ENCODE measurements around the gene GIGYF2. TPM values are rescaled to one million over a fixed set of nuclear protein-coding genes. Genes with fewer than 3 reads are reported as not detected.

GIGYF2 gene
- total and polyA plus RNA-seq, 2 of the 4 experiments (the other 2 are of a cell fraction), result 14.7 to 66.0 TPM

- ChIA-PET POLR2A (ENCODE audit: unreplicated experiment) (no interaction called here), CTCF (no interaction called here)
- Histone ChIP-seq H3K4me1 (ENCODE audit: control insufficient read depth, insufficient read depth, low read length) (peaks cover 1% of the 10 kb centered on the region; the same call in 1 of the 2 replicates), H3K4ac (ENCODE audit: low read depth, low read length) (no peak overlapping the region), H3K27me3 (ENCODE audit: control insufficient read depth, insufficient read depth, low read length) (peaks cover 4% of the 10 kb centered on the region; the same call in 1 of the 2 replicates), H3K14ac (replicated peaks; ENCODE audit: low read depth, low read length) (no peak overlapping the region), H2AK5ac (ENCODE audit: low read depth, low read length) (no peak overlapping the region), H2AFZ (replicated peaks; ENCODE audit: low read length, poor library complexity) (peak overlapping the region; percentile 74), H3K4me3 (ENCODE audit: insufficient read depth, low read depth, low read length) (no peak overlapping the region), H3K18ac (ENCODE audit: low read depth, low read length) (no peak overlapping the region), H3K9me3 (ENCODE audit: control insufficient read depth, insufficient read depth, low read length) (no peaks in the 10 kb centered on the region), H2BK15ac (ENCODE audit: low read depth, low read length) (no peak overlapping the region), H4K91ac (ENCODE audit: insufficient read depth, low read depth, low read length) (no peak overlapping the region), H3K9ac (ENCODE audit: low read depth, low read length) (no peak overlapping the region), H3K23ac (ENCODE audit: low read depth, low read length) (no peak overlapping the region), H3K27ac (ENCODE audit: insufficient read depth, low read length) (no peak overlapping the region), H4K5ac (ENCODE audit: low read depth, low read length) (no peak overlapping the region), H2BK20ac (ENCODE audit: low read depth, low read length) (no peak overlapping the region), H2BK120ac (ENCODE audit: low read depth, low read length) (no peak overlapping the region), H3K4me2 (ENCODE audit: low read depth, low read length) (no peak overlapping the region), H3K79me1 (ENCODE audit: low read depth in 1 of 2, low read length in 2 of 2) (no peaks in the 10 kb centered on the region), H3K56ac (ENCODE audit: extremely low read depth, insufficient read depth, low read length) (no peak overlapping the region), H2BK5ac (ENCODE audit: low read depth, low read length, poor library complexity, severe bottlenecking) (no peak overlapping the region), H2AK9ac (replicated peaks; ENCODE audit: low read depth, low read length, poor library complexity) (no peak overlapping the region), H4K20me1 (ENCODE audit: insufficient read depth, low read length) (no peaks in the 10 kb centered on the region), H4K8ac (ENCODE audit: low read depth in 2 of 2, low read length in 2 of 2) (no peak overlapping the region), H3K36me3 (ENCODE audit: control insufficient read depth, insufficient read depth, low read length) (no peaks in the 10 kb centered on the region), H3K9me1 (ENCODE audit: insufficient read depth, low read length) (peaks cover 10% of the 10 kb centered on the region; the same call in 1 of the 2 replicates)
- no TSS peak for BruUV-seq (replicated peaks)
- 79% methylated on average over 10 of the region's 11 CpGs; no CpG with 5 or more reads in 1 of the 2 experiments for WGBS, 2 experiments (ENCODE audit: extremely low coverage in 2 of 2, insufficient read length in 1 of 2)
- no peak for ATAC-seq (ENCODE audit: low read depth)
- DNase-seq, result no peak
- dilution Hi-C loops (cut with HindIII; ENCODE audit: low sequenced_read_pairs, unreplicated experiment), result no loop called here
- in situ Hi-C loops (cut with MboI; ENCODE audit: low sequenced_read_pairs), result no loop called here
- intact Hi-C loops (cut with micrococcal nuclease), result no loop called here
- TF ChIP-seq RAD21 (IDR thresholded peaks at IDR 0.05; ENCODE audit: low read length), result no peak
- TF ChIP-seq ELK1 (IDR thresholded peaks at IDR 0.05; ENCODE audit: borderline replicate concordance, low read depth, low read length), result no peak
- no peak for TF ChIP-seq BHLHE40 (IDR thresholded peaks at IDR 0.05; ENCODE audit: low read depth, low read length)
- TF ChIP-seq MAZ (IDR thresholded peaks at IDR 0.05; ENCODE audit: borderline replicate concordance, low read depth, low read length), result no peak
- TF ChIP-seq RCOR1 (IDR thresholded peaks at IDR 0.05; ENCODE audit: insufficient replicate concordance, low read length), result no peak
- TF ChIP-seq CTCF (conservative IDR thresholded peaks at IDR 0.05; ENCODE audit: low read depth, low read length), result no peak
- TF ChIP-seq RFX5 (IDR thresholded peaks at IDR 0.05; ENCODE audit: low read depth, low read length), result no peak
- TF ChIP-seq NFE2L2 (IDR thresholded peaks at IDR 0.05; ENCODE audit: low read depth, low read length), result no peak
- no peak for TF ChIP-seq SMC3 (IDR thresholded peaks at IDR 0.05; ENCODE audit: low read depth, low read length)
- TF ChIP-seq CEBPB (IDR thresholded peaks at IDR 0.05; ENCODE audit: low read depth, low read length), result no peak
- no peak for TF ChIP-seq MXI1 (IDR thresholded peaks at IDR 0.05; ENCODE audit: borderline replicate concordance, low read depth, low read length)
- no peak for TF ChIP-seq USF2 (IDR thresholded peaks at IDR 0.05; ENCODE audit: low read depth, low read length)
- TF ChIP-seq FOS (IDR thresholded peaks at IDR 0.05; ENCODE audit: low read depth, low read length), result no peak
- TF ChIP-seq CHD1 (IDR thresholded peaks at IDR 0.05; ENCODE audit: low read depth, low read length), result no peak
- TF ChIP-seq MAFK (IDR thresholded peaks at IDR 0.05; ENCODE audit: low read depth, low read length), result no peak
- TF ChIP-seq POLR2A (IDR thresholded peaks at IDR 0.05; ENCODE audit: low read depth, low read length), result no peak
Observed at GRCh38 chr2:232890536-232890895, 193.4 kb downstream of the GIGYF2 start.

Measured in IMR-90 (cell line).